HG03439 (cell line): Measurements from ENCODE around the gene NCR3LG1.

Experiments used
- ATAC-seq: cut with Tn5 transposase; IDR thresholded peaks from one replicate; pipeline ENCODE4 v1.9.1; 2021; ENCODE audit warnings: mild to moderate bottlenecking, moderate library complexity; ENCODE audit not compliant: unreplicated experiment

NCR3LG1 gene

DNA sequence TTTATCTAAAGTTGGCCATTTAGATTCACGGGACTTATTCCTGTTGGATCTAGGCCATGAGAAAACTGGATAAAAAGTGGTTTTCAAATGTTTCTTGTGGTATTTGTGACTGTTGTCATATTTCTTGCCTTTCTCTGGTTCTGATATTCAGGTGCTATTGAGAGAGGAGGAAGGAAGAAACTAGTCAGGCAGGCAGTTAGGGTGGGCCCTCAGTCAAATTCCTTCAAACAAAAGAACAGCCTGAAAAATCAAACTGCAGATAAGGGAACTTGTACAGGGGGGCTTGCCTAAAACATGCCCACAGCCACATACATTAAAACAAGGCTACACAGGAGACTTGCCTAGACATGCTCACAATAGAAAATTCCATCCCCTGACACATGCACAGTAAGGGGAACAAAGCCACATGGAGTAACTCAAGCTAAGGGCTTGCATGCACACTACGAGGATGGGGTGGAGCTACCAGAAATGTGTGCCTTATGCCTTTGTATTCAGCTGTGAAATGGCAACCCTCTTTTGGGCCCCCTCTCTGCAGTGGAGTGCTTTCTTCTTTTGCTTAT lies 18.2 kb downstream of the NCR3LG1 start:
- ATAC-seq, result no peak

DNA sequence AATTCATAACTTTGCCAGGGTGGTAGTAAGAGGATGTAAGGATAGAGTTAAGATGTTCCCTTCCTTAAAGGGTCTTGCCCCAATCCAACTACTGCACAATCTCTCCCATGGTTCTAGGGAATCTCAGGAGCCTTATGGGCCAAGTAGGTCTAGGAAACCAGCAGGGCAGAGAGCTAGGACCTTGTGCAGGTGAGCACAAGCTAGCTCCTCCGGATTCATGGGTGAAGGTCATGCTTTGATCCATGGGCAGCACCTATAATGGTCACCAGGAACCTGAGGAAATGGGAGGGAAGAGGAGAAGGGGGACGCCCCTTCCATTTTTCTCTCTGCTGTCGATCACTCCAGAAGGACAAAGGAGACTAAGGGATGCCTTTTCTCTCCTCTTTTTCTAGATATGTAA lies 20.0 kb downstream of the NCR3LG1 start:
- no peak for ATAC-seq

DNA sequence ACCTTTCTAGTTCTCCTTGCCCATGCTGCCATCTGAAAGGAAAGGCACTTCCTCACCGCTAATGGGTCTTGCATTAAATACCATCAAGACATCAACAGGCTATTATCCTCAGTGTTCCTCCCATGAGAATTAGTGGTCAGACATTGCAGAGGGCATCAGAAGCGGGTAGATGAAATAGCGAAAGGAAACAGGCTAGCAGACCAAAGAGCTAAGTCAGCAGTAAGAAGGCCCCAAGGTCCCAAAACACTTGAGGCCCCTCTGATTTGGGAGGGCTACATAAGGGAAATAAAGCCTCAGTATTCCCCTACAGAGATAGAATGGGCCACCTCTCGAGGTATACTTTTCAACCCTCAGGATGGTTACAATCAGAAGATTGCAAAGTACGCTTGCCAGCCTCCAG lies 23.9 kb downstream of the NCR3LG1 start:
- no peak for ATAC-seq

DNA sequence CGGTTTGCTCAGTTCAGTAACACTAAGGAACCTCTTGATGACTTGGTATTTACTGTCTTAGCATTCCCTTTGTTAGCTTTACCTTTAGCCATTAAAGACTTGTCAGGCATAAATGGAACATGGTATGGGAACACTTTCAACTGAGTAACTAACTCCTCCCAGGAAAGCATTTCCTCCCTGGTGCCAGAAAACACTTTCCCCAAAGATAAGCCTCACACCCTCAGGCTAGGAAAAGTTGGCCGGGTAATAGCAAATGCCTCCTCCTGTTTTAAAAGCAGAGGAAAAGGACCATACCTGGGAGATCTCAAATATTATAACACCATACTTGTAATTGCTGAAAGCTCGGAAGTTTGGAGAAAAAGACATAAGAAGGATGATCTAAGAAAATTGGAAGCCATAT lies 24.9 kb downstream of the NCR3LG1 start:
- no peak for ATAC-seq

DNA sequence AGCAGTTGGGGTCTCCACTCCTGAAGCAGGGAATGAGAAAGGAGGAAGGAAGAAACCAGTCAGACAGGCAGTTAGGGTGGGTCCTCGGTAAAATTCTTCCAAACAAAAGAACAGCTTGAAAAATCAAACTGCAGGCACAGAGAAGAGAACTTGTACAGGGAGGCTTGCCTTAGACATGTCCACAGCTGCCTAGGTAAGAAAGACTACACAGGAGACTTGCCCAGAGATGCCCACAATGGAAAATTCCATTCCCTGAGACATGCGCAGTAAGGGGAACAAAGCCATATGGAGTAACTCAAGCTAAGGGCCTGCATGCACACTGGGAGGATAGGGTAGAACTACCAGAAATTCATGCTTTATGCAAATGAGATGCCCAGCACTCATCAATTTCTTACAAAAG lies 27.1 kb downstream of the NCR3LG1 start:
- no peak for ATAC-seq

DNA sequence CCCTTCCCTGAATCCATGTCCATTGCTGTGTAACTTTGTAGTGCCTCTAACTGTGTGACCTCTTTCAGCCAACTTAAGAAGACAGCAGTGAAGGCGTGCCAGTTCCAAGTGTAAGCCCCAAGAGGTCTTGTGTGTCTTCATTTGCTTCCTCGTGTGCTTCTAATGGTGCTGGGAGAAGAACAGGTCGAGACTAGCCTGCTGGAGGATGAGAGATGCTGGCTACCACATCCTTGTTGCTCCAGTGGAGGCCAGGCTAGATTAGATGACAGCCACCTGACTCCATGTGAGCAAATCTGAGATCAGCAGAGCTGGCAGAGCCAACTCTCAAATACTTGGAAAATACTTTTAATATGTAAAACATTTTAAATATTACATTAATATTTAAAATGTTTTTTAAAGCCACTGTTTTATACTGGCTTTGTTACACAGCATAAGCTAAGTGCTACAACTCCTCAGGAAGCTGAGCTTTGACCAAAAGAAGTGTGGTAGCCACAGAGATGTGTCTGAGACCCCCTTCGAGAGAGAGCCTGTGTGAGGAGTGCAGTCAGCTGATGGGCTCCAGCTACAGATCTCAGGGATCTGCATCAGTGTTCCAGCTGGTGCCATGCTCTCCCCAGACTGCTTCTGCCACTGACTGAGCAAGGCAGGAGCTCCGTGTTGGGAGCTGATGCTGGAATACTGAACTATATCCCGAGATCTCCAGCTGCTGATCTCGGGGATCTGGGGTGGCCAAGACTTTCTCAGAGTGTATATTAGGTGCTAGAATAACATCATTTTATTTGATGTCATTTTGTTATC lies 28.0 kb downstream of the NCR3LG1 start:
- no peak for ATAC-seq

DNA sequence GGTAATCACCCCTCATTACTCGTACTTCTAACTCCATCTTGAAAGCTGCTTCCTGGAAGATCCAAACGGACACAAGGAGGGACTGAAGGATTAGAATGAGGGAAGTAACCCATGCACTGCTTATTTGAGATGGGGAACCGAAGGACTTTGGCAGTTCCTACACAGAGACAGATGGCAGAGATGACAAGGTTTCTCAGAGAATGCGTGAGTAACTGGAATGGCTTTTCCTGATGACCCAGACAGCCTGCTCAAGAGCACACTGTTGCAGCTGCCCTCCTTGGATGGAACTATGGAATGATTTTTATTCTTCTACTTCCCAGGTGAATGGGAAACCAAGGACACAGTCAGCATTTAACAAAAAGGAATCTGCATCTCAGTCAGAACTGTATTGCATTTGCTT lies 29.6 kb downstream of the NCR3LG1 start:
- no peak for ATAC-seq

DNA sequence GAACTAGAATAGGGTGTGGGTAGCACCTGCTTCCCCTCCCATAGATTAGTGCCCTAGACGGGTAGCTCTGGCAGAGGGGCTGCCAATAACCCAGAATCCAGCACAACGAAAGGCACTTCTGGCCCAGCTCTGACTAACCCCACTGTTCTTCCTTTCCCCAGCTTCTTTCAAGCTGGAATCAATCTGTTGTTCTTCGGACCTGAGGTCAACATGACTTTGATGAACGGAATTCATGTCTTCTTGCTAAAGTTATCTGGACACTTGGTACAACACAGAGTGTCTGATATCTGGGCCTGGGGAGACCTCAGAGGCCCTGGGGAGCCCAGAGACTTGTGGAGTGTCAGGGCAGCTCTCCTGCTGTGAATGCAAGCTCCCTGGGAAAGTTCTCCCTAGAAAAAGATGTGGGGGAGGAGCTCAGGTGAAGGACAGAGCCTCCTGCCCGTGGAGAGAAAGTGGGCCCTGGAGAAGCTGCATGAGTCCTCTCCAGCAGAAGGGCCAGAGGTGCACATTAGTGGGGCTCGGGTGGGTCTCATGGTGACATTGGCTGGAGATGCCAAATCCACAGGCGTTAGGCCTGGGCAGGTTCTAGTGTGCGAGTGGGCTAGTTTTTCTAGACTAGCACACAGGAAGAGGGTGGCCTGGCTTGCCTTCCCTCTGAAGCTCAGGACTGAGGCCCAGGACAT lies 30.6 kb downstream of the NCR3LG1 start:
- ATAC-seq, result no peak

DNA sequence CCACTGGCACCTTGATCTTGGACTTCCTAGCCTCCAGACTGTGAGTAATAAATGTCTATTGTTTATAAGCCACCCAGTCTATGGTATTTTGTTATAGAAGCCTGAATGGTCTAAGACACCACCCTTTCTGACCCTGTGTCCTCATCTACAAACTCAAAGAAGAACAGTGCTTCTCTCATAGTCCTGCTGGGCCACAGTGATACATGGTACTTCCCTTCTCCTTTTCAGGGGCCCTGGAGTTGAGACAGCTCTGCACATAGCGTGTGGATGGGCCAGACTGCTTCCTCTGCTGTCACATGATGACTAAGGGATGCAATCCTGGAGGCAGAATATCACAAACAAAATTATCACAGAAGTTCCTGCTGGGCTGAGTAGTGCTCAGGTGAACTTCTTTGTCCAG lies 31.9 kb downstream of the NCR3LG1 start:
- no peak for ATAC-seq

DNA sequence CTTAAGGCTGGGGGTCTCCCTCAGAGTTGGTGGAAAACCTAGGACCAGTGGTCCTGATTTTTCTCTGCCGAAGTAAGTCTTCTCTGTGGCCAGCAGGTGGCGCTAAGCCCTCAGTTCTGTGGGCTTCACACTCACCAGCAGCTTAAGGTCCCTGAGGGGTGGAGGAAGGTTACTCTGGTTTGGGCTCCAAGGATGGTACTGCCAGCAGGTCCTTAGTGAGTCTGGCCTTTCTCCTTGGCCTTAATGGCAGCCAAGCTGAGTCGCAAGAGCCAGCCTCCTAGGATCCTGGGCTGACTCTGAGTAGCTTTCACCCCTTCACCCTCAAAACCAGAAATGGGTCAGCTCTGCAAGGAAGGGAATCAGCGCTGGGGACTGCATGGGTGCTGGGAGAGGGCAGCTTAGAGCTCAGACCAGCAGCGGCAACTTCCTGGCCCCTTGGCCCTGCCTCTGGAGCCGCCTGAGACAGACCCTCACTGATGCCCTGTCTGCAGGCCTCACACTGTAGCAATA lies 32.5 kb downstream of the NCR3LG1 start:
- ATAC-seq, result peak; percentile 50

DNA sequence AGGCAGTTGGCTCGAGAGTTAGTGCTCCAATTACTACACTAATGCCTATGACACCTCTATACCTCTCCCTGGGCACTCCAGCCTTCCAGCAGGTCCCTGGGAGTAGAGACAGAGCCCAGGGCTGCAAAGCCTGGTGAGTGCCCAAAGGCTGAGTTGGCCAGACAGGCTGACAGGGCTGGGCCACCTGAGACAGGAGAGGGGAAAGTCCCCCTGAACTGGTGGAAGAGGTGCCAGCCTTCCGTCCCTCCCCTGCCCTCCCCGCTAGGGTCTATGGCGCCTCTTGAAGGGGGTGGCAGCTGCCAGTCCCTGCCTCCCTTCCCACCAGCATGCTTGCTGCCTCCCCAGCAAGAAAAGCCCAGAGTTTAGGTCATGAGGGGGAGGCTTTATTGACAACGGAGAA lies 33.9 kb downstream of the NCR3LG1 start:
- ATAC-seq, result no peak

DNA sequence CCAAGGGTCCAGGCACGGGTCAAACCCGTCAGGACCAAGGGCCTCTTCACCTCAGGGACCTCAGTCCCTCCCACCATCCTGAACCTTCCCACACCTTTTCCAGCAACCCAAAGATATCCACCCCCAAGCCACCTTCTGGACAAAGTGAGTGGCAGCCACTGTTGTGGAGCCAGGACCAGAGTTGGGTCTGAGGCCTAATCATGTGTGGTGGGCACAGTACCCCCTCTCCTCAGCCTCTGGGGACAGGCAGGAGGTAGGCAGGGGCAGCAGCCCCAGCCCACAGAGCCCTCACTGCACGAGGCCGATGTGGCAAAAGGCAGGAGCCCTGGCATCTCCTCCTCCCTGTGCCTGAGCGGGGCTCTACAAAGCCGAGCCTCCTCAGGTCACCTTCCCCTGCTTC lies 34.3 kb downstream of the NCR3LG1 start:
- no peak for ATAC-seq

DNA sequence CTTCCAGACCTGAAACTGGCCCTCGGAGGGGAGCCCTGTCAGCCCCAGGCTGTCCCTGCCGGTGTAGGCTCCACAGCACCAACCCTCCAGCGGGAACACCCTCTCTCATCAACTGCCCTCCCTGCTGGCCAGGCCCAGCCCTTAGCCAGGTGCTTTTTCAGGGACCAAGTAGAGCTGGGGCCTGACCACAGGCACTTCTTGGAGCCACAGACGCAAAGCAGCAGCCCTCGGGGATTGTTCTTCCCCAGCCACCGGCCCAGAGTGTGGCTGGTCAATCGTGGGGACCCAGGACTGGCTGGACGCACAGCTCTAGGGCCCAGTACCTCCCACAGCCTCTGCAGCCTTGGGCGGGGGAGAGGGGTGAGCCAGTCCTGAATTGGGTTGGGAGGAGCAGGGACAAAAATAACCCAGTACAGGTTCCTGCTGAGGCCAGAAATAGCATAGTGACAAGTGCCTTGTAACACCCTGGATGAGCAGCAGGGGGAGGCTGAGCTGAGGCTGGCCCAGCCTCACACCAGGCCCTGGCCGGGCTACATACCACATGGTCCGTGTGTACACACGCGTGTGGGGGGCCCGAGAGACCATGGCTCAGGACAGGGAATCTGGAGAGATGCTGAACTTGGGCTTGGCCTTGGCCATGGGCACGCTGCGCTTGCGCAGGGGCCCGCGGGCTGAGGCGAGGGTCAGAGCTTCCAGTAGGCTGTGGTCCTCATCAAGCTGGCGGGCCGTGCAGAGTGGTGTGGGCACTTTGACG lies 34.9 kb downstream of the NCR3LG1 start:
- ATAC-seq, result peak; percentile 44

DNA sequence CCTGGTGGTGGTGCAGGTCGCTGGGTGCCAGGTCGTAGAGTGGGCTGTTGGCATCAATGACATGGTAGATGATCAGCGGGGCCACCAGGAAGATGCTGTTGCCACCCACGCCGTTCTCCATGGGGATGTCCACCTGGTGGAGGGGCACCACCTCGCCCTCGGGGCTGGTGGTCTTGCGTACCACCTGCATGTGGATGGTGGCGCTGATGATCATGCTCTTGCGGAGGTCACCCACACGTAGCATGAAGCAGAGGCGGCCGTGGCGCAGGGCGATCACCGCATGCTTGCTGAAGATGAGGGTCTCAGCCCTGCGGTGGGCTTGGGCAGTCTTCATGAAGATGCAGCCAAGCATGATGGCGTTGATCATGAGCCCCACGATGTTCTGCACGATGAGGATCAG lies 35.7 kb downstream of the NCR3LG1 start:
- no peak for ATAC-seq

DNA sequence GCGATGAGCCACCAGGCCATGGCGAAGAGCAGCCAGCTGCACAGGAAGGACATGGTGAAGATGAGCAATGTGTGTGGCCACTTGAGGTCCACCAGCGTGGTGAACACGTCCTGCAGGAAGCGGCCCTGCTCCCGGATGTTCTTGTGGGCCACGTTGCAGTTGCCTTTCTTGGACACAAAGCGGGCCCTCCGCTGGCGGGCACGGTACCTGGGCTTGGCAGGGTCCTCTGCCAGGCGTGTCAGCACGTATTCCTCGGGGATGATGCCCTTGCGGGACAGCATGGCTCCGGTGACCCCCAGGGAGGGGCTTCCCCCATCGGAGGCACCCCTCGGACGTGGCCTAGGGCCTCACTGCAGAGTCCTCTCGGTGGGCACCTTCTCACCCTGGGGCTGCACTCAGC lies 36.2 kb downstream of the NCR3LG1 start:
- no peak for ATAC-seq

DNA sequence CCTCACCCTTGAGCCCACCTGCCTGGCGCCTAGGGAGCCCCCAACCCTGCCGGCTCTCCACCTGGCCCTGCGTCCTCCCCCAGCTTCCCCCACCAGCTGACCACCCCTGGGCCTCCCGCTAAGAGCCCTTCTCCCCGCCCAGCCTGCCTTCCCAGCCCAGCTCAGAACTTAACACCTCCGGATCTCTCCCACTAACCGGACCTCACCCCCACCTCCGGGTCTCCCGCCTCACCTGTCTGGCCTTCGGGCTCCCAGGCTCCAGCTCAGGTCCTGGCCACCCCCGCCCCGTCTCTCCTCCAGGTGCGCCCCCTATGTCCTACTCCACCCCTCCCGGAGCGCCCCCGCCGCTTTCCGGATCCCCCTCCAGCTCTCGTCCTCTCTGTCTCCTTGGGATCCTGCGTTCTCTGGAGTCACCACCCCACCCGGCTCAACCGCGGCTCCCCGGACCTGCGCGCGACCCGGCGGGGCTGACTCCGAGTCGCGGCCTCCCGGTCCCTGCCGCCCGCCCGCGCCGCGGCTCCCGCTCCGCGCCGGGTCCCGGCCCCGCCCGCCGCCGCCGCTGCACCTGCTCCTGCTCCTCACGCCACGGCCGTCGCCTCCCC lies 37.1 kb downstream of the NCR3LG1 start, which contains the start of gene KCNJ11:
KCNJ11 (minus strand) TSS at position 51 of the 602 bp plus-strand sequence. CDS start 568 bp downstream, outside the sequence.
- peak; percentile 44 for ATAC-seq

DNA sequence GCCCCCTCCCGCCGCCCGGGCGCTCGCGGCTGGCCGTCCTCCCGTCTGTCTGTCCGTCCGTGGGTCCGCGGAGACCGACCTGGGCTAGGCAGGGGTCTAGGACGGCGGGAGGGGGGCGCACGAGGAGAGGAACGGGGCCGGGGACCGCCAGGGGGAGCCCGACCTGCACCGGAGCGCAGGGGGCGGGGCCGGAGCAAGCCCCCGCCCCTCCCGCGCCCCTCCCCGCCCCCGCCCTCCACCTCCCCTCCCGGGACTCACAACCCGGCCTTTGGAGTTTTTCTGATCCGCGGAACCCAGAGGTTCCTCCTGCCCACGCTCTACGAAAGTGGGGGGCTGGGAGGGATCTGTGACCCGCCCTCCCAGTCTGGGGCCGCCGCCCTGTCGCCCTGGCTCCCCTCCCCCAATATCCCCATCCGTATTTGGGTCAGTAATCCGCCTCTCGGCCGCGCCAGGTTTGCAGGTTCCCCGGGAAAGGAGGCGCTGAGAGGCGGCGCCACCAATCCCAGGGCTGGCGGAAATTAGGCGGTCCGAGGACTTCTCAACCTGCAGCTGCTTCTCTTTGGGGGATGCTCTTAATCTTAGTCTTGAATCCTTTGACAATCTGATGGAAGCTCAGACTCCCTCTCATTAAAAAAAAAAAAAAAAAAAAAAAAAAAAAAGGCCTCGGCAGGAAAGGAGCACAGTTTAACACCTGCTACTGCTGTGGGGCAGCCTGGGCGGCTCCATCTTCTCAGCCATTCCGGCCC lies 37.8 kb downstream of the NCR3LG1 start:
- peak; percentile 57 for ATAC-seq

DNA sequence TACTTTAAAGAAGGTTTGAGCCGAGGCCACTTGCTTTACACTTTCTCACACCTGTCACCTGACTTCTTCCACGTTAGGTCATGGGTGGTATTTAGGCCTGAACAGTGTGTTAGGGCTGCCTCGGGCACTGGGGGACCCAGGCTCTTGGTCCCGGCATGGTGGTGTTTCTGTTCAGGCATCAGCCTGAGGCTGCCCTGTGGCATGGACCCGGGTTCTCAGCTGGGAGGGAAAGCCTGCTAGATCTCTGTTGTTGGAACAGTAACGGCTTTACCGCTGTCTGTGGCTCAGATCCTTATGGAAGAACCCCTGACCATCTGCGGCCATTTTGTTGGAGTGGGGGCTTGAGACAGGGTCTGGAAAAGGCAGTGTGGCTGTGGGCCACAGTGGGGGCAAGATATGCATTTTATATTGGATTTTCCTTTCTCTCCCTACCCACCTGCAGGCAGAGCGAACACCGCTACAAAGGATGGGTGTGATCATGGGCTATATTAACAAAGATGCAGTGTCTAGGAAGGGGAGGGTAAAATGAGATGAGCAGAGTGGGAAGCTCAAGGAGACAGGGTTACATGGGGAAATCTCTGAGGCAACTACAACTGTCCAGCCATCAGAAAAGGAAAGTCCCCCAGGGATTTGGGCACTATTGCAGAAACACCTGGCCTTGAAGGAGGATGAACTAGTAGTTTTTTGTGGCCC lies 38.5 kb downstream of the NCR3LG1 start:
- no peak for ATAC-seq
